Measurements from ENCODE around the gene TTF2. TPM values are rescaled to one million over a fixed set of nuclear protein-coding genes. Genes with fewer than 3 reads are reported as not detected.
A peak's percentile ranks its signal among the peaks of the same experiment; 100 is the strongest.

TTF2 gene
- total and polyA plus RNA-seq, 9 of the 15 experiments (the other 6 are each of a cell fraction or from before 2014, with no cell fraction given): 9.4 to 71.1 (median 42.1) TPM

DNA sequence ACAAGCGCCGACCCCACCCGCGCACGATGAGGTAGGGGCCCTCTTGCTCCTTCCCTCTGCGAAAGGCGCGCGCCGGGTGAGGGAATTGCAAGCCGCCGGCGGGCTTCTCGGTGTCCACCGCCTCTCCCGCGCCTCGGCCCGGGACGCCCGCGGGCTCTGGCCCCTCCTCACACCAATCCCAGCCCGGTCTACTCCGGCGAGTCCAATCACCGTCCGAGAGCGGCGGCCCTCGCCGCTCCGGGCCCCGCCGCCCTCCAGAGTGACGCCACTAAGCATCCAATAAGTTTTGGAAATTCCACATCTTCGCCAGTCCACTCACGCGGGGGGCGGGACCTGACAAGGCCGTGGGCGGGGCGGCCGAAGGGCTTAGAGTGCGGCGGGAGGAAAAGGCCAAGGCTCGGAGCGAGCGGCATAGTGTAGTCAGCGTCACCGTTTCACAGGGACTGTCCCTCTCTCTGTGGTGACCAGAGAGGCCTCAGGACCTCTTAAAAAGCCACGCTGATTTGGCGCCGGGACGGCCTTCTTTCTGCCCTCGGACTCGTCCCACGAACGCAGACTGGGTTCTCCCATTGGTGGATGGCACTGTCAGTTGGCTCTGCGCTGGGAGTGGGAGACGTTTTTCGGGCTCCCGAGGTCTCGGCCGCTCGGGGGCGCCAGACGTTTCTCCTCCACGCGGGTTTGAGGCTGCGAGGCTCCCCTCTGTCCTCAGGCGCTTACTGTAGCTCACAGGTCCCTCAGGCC, 61.6 kb downstream of the TTF2 start, which contains the start of gene TRIM45 (continued):
- peak; percentile 79 for TF ChIP-seq NFYB (IDR thresholded peaks at IDR 0.05; ENCODE audit: extremely low read depth, insufficient read length)
- TF ChIP-seq, protein P1, sequence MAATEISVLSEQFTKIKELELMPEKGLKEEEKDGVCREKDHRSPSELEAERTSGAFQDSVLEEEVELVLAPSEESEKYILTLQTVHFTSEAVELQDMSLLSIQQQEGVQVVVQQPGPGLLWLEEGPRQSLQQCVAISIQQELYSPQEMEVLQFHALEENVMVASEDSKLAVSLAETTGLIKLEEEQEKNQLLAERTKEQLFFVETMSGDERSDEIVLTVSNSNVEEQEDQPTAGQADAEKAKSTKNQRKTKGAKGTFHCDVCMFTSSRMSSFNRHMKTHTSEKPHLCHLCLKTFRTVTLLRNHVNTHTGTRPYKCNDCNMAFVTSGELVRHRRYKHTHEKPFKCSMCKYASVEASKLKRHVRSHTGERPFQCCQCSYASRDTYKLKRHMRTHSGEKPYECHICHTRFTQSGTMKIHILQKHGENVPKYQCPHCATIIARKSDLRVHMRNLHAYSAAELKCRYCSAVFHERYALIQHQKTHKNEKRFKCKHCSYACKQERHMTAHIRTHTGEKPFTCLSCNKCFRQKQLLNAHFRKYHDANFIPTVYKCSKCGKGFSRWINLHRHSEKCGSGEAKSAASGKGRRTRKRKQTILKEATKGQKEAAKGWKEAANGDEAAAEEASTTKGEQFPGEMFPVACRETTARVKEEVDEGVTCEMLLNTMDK (IDR thresholded peaks at IDR 0.05; ENCODE audit: borderline replicate concordance, insufficient read depth, low read depth, low read length, poor library complexity, severe bottlenecking): peak; percentile 90
- TF ChIP-seq, protein P2, sequence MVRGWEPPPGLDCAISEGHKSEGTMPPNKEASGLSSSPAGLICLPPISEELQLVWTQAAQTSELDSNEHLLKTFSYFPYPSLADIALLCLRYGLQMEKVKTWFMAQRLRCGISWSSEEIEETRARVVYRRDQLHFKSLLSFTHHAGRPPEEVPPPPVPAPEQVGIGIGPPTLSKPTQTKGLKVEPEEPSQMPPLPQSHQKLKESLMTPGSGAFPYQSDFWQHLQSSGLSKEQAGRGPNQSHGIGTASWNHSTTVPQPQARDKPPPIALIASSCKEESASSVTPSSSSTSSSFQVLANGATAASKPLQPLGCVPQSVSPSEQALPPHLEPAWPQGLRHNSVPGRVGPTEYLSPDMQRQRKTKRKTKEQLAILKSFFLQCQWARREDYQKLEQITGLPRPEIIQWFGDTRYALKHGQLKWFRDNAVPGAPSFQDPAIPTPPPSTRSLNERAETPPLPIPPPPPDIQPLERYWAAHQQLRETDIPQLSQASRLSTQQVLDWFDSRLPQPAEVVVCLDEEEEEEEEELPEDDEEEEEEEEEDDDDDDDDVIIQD (CRISPR knock-in tag; IDR thresholded peaks at IDR 0.05): no peak
- peak; percentile 37; the same call in 1 of the 2 replicates for TF ChIP-seq NR2C2 (CRISPR knock-in tag; IDR thresholded peaks at IDR 0.05)
- TF ChIP-seq NR2C2 (tag; IDR thresholded peaks at IDR 0.05): 0 out of 2 replicates have a peak, but pooled peaks have one; percentile 9
- peak; percentile 41 for TF ChIP-seq RBBP5 (IDR thresholded peaks at IDR 0.05; ENCODE audit: borderline replicate concordance, insufficient read depth, low read length, poor library complexity, severe bottlenecking)
- TF ChIP-seq ZNF133 (CRISPR knock-in tag; IDR thresholded peaks at IDR 0.05): no peak
- peak; percentile 34 for TF ChIP-seq ZNF316 (IDR thresholded peaks at IDR 0.05)
- TF ChIP-seq KLF13 (tag; IDR thresholded peaks at IDR 0.05; ENCODE audit: borderline replicate concordance, low read depth): no peak
- TF ChIP-seq ZNF583 (CRISPR knock-in tag; IDR thresholded peaks at IDR 0.05): 0 out of 2 replicates have a peak, but pooled peaks have one; percentile 18
- TF ChIP-seq E2F5 (CRISPR knock-in tag; IDR thresholded peaks at IDR 0.05): 0 out of 2 replicates have a peak, but pooled peaks have one; percentile 35
- 0 out of 2 replicates have a peak, but pooled peaks have one; percentile 38 for TF ChIP-seq POLR2H (tag; IDR thresholded peaks at IDR 0.05; ENCODE audit: low read depth)
- peak; percentile 87 for TF ChIP-seq KDM5B (IDR thresholded peaks at IDR 0.05; ENCODE audit: insufficient replicate concordance, low read depth, low read length)
- TF ChIP-seq ZNF77 (CRISPR knock-in tag; IDR thresholded peaks at IDR 0.05): no peak
- no peak for TF ChIP-seq MXI1 (IDR thresholded peaks at IDR 0.05; ENCODE audit: low read depth, low read length)
- TF ChIP-seq, protein P3, sequence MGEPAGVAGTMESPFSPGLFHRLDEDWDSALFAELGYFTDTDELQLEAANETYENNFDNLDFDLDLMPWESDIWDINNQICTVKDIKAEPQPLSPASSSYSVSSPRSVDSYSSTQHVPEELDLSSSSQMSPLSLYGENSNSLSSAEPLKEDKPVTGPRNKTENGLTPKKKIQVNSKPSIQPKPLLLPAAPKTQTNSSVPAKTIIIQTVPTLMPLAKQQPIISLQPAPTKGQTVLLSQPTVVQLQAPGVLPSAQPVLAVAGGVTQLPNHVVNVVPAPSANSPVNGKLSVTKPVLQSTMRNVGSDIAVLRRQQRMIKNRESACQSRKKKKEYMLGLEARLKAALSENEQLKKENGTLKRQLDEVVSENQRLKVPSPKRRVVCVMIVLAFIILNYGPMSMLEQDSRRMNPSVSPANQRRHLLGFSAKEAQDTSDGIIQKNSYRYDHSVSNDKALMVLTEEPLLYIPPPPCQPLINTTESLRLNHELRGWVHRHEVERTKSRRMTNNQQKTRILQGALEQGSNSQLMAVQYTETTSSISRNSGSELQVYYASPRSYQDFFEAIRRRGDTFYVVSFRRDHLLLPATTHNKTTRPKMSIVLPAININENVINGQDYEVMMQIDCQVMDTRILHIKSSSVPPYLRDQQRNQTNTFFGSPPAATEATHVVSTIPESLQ (CRISPR knock-in tag; IDR thresholded peaks at IDR 0.05): peak; percentile 86; the same call in 1 of the 2 replicates
- TF ChIP-seq TEAD1 (CRISPR knock-in tag; IDR thresholded peaks at IDR 0.05): peak; percentile 16 to 60; a peak in 1 of 4 replicates
- peak; percentile 57 for TF ChIP-seq TBP (optimal IDR thresholded peaks at IDR 0.05; ENCODE audit: low read depth, low read length)
- TF ChIP-seq RBM22 (IDR thresholded peaks at IDR 0.05; ENCODE audit: low read depth, low read length, poor library complexity, severe bottlenecking): peak; percentile 47
- TF ChIP-seq RBFOX2 (IDR thresholded peaks at IDR 0.05; ENCODE audit: low read depth, low read length): peak; percentile 86
- no peak for TF ChIP-seq RUNX1 (IDR thresholded peaks at IDR 0.05; ENCODE audit: low read depth)

All from K562 (cell line).